GM12872 (cell line): ENCODE measurements around the gene RBM23.
A peak's percentile ranks its signal among the peaks of the same experiment; 100 is the strongest.

Source experiments
- CTCF ChIP-seq: IDR thresholded peaks from 3 replicates; pipeline ENCODE4 v1.5.1; 2011; ENCODE audit warnings: low read depth, mild to moderate bottlenecking, low read length, moderate library complexity; ENCODE audit not compliant: insufficient read depth

Gene RBM23

GRCh38 chr14:22875003-22875747, 43.8 kb downstream of the RBM23 start:
- TF ChIP-seq CTCF = no peak

DNA sequence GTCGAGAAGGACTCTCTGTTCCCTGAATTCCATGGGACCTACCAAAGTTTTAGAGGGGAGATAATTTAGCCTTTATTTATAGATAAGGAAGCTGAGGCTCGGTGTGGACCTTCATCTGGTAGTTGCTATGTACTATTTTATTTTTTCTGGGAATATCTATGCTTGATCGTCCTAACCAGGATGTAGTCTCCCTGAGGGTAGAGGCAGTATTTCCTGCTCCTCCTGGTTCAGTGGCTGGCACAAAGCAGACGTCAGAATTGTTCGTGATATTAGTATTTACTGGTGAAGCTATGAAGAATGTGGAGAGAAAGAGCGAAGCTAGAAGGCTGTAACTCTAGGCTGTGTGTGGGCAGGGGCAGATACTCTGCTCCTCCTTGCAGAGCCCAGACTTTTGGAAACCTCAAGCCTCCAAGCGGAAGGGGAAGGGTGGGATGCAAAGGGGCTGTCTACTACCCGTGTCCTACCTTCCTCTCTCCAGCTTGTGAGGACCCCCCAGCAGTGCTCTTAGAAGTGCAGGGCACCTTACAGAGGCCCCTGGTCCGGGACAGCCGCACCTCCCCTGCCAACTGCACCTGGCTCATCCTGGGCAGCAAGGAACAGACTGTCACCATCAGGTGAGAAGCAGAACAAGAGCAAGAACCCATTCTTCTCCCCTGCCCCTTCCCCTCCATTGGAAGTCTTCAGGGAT, 46.0 kb downstream of the RBM23 start:
- no peak for TF ChIP-seq CTCF

DNA sequence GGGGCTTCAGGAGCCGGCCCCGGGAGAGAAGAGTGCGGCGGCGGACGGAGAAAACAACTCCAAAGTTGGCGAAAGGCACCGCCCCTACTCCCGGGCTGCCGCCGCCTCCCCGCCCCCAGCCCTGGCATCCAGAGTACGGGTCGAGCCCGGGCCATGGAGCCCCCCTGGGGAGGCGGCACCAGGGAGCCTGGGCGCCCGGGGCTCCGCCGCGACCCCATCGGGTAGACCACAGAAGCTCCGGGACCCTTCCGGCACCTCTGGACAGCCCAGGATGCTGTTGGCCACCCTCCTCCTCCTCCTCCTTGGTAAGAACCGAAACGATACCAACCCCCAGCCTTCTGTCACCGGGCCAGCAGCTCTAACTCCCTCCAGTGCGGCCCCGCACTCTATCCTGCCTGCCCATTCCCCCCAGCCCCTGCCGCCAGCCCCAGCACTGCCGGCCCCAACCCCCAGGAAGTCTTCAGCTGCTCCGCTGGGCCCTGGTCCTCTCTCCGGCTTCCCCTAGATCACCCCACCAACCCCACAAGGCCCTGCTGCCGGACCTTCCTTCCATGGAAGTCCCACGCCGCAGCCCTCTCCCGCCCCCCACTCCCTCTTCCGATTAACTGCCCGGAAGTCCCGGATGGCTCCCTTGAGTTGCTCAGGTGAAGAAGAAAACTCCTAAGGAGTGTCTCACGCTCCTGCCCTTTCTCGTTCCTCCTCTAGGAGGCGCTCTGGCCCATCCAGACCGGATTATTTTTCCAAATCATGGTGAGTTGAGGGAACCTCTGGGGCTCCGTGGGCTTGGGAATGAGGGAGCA, 46.7 kb downstream of the RBM23 start:
- peak; percentile 94 for TF ChIP-seq CTCF

GRCh38 chr14:22871224-22872032, 47.5 kb downstream of the RBM23 start, which contains the start of gene LRP10:
TSS of gene LRP10 (plus strand) at chr14:22871740. CDS start at chr14:22872304, 564 bp downstream.
- TF ChIP-seq CTCF = no peak; the same call in 2 of the 3 replicates

DNA sequence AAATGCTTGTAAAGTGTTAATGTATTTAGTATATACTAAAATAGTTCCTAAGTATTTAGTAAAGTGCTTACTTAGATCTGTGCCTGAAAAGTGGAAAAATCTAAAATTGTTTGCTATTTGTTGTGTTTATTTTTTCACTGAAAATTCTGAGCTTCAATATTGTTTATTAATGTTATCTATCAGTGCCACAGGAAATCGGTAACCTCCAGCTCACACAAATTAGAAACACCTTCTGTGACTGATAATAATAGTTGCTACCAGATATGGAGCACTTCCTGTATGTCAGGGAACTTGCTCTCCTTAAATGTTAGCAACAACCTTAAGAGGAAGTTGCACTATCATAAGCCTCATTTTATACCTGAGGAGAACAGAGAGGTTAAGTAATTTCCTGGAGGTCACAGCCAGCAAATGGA, 48.1 kb downstream of the RBM23 start:
- no peak for TF ChIP-seq CTCF

DNA sequence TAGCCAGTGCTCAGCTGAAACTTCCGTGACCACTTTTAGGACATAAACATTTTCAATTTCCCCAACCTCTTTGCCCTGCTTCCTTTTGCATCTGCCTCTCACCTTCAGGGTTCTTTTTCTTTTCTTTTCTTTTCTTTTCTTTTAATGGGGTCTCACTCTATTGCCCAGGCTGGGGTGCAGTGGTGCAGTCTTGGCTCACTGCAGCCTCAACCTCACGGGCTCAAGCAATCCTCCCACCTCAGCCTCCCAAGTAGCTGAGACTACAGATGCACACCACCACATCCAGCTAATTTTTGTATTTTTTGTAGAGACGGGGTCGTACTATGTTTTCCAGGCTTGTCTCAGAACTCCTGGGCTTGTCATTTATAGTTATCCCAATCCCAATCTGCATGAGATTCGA, 52.1 kb downstream of the RBM23 start:
- TF ChIP-seq CTCF = no peak
